H9 (cell line): Measurements from ENCODE around the gene ZMIZ1. TPM values are rescaled to one million over a fixed set of nuclear protein-coding genes. Genes with fewer than 3 reads are reported as not detected.

ENCODE experiments used
- DNase-seq: peaks from one replicate; pipeline ENCODE4 v3.0.0-alpha.2; 2017
- H2AFZ ChIP-seq: one replicate; pipeline ENCODE4 v1.6.1; 2013; ENCODE audit warnings: mild to moderate bottlenecking, low read length, control low read depth, moderate library complexity
- H2AK5ac ChIP-seq: 2 replicates; pipeline ENCODE4 v1.6.1; 2013; ENCODE audit warnings: low read length, control low read depth, mixed read lengths; ENCODE audit not compliant: insufficient read length
- H2BK120ac ChIP-seq: one replicate; pipeline ENCODE4 v1.6.1; 2013; ENCODE audit warnings: low read depth, mild to moderate bottlenecking, low read length, control low read depth, inconsistent platforms; ENCODE audit not compliant: poor library complexity, severe bottlenecking
- H2BK12ac ChIP-seq: 2 replicates; pipeline ENCODE4 v1.6.1; 2013; ENCODE audit warnings: low read length, control low read depth, mixed read lengths, low read depth; ENCODE audit not compliant: insufficient read length
- H2BK15ac ChIP-seq: 2 replicates; pipeline ENCODE4 v1.6.1; 2013; ENCODE audit warnings: low read depth, low read length, control low read depth
- H2BK20ac ChIP-seq: one replicate; pipeline ENCODE4 v1.6.1; 2013; ENCODE audit warnings: low read depth, mild to moderate bottlenecking, low read length, control low read depth, inconsistent platforms; ENCODE audit not compliant: poor library complexity, severe bottlenecking
- H2BK5ac ChIP-seq: 2 replicates; pipeline ENCODE4 v1.6.1; 2013; ENCODE audit warnings: low read length, control low read depth, mixed read lengths; ENCODE audit not compliant: insufficient read length
- H3K14ac ChIP-seq: 2 replicates; pipeline ENCODE4 v1.6.1; 2013; ENCODE audit warnings: low read length, control low read depth; ENCODE audit not compliant: insufficient read depth
- H3K18ac ChIP-seq: 2 replicates; pipeline ENCODE4 v1.6.1; 2013; ENCODE audit warnings: low read depth, mild to moderate bottlenecking, mixed read lengths, low read length, control low read depth; ENCODE audit not compliant: insufficient read length
- H3K23ac ChIP-seq: 2 replicates; pipeline ENCODE4 v1.6.1; 2013; ENCODE audit warnings: low read length, control low read depth, mixed read lengths, low read depth; ENCODE audit not compliant: insufficient read length
- H3K23me2 ChIP-seq: 2 replicates; pipeline ENCODE4 v1.6.1; 2013; ENCODE audit warnings: low read depth, mild to moderate bottlenecking, mixed read lengths, low read length, control low read depth; ENCODE audit not compliant: insufficient read length, poor library complexity, severe bottlenecking
- H3K27ac ChIP-seq: 2 replicates; pipeline ENCODE4 v1.5.1; 2013; ENCODE audit warnings: low read length, control low read depth, mixed read lengths, low read depth; ENCODE audit not compliant: insufficient read length
- H3K27me3 ChIP-seq: 2 replicates; pipeline ENCODE4 v1.6.1; 2013; ENCODE audit warnings: low read length, control low read depth, inconsistent platforms; ENCODE audit not compliant: insufficient read depth
- H3K4ac ChIP-seq: 2 replicates; pipeline ENCODE4 v1.6.1; 2013; ENCODE audit warnings: low read depth, mild to moderate bottlenecking, control low read depth, inconsistent platforms, low read length, moderate library complexity
- H3K4me1 ChIP-seq: 2 replicates; pipeline ENCODE4 v1.6.1; 2013; ENCODE audit warnings: low read length, control low read depth, inconsistent platforms; ENCODE audit not compliant: insufficient read depth
- H3K4me2 ChIP-seq: 2 replicates; pipeline ENCODE4 v1.6.1; 2013; ENCODE audit warnings: low read length, control low read depth, mixed read lengths; ENCODE audit not compliant: insufficient read length, insufficient read depth
- H3K56ac ChIP-seq: 2 replicates; pipeline ENCODE4 v1.6.1; 2013; ENCODE audit warnings: low read depth, mild to moderate bottlenecking, mixed read lengths, low read length, control low read depth; ENCODE audit not compliant: insufficient read length
- H3K79me1 ChIP-seq: 2 replicates; pipeline ENCODE4 v1.6.1; 2013; ENCODE audit warnings: low read depth, mild to moderate bottlenecking, moderate library complexity, low read length, control low read depth, inconsistent platforms; ENCODE audit not compliant: insufficient read depth, poor library complexity, severe bottlenecking
- H3K79me2 ChIP-seq: 2 replicates; pipeline ENCODE4 v1.6.1; 2013; ENCODE audit warnings: low read length, control low read depth, inconsistent platforms; ENCODE audit not compliant: insufficient read depth
- H3K9ac ChIP-seq: 2 replicates; pipeline ENCODE4 v1.6.1; 2013; ENCODE audit warnings: low read length, control low read depth, mixed read lengths; ENCODE audit not compliant: insufficient read length; ENCODE audit errors: extremely low read depth
- H3K9me3 ChIP-seq: one replicate; pipeline ENCODE4 v1.6.1; 2013; ENCODE audit warnings: low read depth, low read length, inconsistent platforms; ENCODE audit not compliant: control insufficient read depth
- H3T11ph ChIP-seq: one replicate; pipeline ENCODE4 v1.6.1; 2013; ENCODE audit warnings: mild to moderate bottlenecking, low read length, control low read depth, inconsistent platforms
- H4K20me1 ChIP-seq: one replicate; pipeline ENCODE4 v1.6.1; 2013; ENCODE audit not compliant: control insufficient read depth, insufficient read length, insufficient read depth
- H4K5ac ChIP-seq: 2 replicates; pipeline ENCODE4 v1.6.1; 2013; ENCODE audit warnings: low read depth, mild to moderate bottlenecking, mixed read lengths, low read length, control low read depth; ENCODE audit not compliant: insufficient read length
- H4K8ac ChIP-seq: replicated peaks from 2 replicates; pipeline ENCODE4 v1.6.1; 2013; ENCODE audit warnings: low read length, control low read depth, mixed read lengths, low read depth; ENCODE audit not compliant: insufficient read length
- H4K91ac ChIP-seq: 2 replicates; pipeline ENCODE4 v1.6.1; 2013; ENCODE audit warnings: low read depth, mild to moderate bottlenecking, moderate library complexity, mixed read lengths, low read length, control low read depth; ENCODE audit not compliant: insufficient read length
- H3K27ac Mint-ChIP-seq, 3 experiments: 2 replicates in 2 of 3; 3 replicates in 1 of 3; pipeline ENCODE4 v1.8.0; 2020 to 2021; ENCODE audit warnings: mixed read lengths in 3 of 3, mild to moderate bottlenecking in 1 of 3, moderate library complexity in 1 of 3
- H3K27me3 Mint-ChIP-seq: 2 replicates; pipeline ENCODE4 v1.8.0; 2021; ENCODE audit warnings: low read depth, mild to moderate bottlenecking, moderate library complexity, mixed read lengths
- H3K36me3 Mint-ChIP-seq, 3 experiments: 2 replicates in 2 of 3; 3 replicates in 1 of 3; pipeline ENCODE4 v1.8.0; 2020 to 2021; ENCODE audit warnings: low read depth in 3 of 3, mixed read lengths in 3 of 3; ENCODE audit not compliant: insufficient read depth in 1 of 3
- H3K4me1 Mint-ChIP-seq, 2 experiments: 2 replicates each; pipeline ENCODE4 v1.8.0; 2020; ENCODE audit warnings: mixed read lengths in 2 of 2
- H3K4me3 Mint-ChIP-seq, 2 experiments: 2 replicates in 1 of 2; 3 replicates in 1 of 2; pipeline ENCODE4 v1.8.0; 2020 to 2021; ENCODE audit warnings: mild to moderate bottlenecking in 2 of 2, mixed read lengths in 2 of 2, moderate library complexity in 1 of 2
- H3K9me3 Mint-ChIP-seq, 2 experiments: 2 replicates in 1 of 2; 3 replicates in 1 of 2; pipeline ENCODE4 v1.8.0; 2020; ENCODE audit warnings: mild to moderate bottlenecking in 2 of 2, mixed read lengths in 2 of 2, moderate library complexity in 1 of 2
- WGBS: extraction: QIAGEN DNeasy Blood & Tissue Kit; methylation state at CpG from one replicate; pipeline ENCODE4 v1.1.7; 2013; ENCODE audit warnings: missing lambda C conversion rate, low lambda C conversion rate, mixed read lengths; ENCODE audit not compliant: insufficient read length; ENCODE audit errors: extremely low coverage; 5-methylcytosine and 5-hydroxymethylcytosine counted together
- total RNA-seq: library from RNA; stranded (reverse); gene quantifications from 2 replicates; pipeline ENCODE4 v1.2.1, GENCODE V29; 2021
- TF ChIP-seq, protein P1 (sequence below): fragments of 200-600 bp; sonication (generic); conservative IDR thresholded peaks from 3 replicates; pipeline ENCODE4 v1.8.0; 2021; ENCODE audit warnings: antibody characterized with exemption, mild to moderate bottlenecking

Gene ZMIZ1
- total RNA-seq, 1 experiment from 2014 or later = 36.9 TPM

DNA sequence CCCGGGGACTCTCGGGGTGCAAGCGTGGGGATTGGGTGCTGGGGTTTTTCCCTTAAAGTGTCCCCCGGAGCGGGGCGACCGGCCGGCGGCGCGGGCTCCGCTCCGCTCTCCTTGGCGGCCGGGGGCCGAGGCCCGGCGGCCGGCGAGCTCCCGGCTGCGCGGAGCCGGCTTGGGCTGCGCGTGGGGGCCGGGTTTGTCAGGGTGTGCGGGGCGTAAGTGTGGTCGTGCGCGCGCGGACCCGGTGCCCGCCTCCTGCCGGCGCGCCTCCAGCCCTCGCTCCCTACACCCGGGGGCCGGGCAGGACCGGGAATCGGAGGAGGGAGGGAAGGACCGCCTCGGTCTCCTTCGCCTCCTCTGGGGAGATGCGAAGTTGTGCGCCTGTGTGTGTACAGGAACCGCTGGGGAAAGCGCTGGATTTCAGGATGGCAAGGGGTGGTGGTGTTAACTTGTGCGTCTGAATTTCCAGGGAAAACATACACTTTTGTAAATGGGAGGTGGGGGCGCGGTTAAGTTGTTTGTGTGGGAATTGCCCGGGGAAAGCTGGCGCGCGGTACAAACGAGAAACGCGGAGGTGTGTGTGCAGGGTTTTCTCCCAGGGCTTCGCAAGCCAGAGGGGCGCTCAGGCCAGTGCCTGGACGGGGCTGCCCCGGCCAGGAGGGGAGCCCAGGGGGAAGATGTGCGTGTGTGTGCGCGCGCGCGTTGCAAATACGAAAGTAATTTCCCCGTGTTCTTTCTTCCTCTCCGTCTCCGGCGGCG, 737 bp downstream of the ZMIZ1 start:
- Histone ChIP-seq H2BK15ac (no peak overlapping the region), H3K23ac (no peak overlapping the region), H3K4me2 (peak overlapping the region; percentile 89), H3K79me1 (peaks cover 11% of the 10 kb centered on the region), H3K14ac (peak overlapping the region; percentile 73; the same call in 1 of the 2 replicates), H3K79me2 (peaks cover 29% of the 10 kb centered on the region), H3T11ph (no peak overlapping the region), H3K4ac (no peak overlapping the region), H2BK120ac (no peak overlapping the region), H4K8ac (no peak overlapping the region), H2AK5ac (no peak overlapping the region), H3K56ac (no peak overlapping the region), H2BK20ac (no peak overlapping the region), H4K91ac (no peak overlapping the region), H4K5ac (no peak overlapping the region), H3K18ac (peak overlapping the region; percentile 53), H2BK12ac (no peak overlapping the region), H3K27ac (no peak overlapping the region), H3K27me3 (no peaks in the 10 kb centered on the region), H3K4me1 (peaks cover 20% of the 10 kb centered on the region; the same call in 1 of the 2 replicates), H3K23me2 (peaks cover 32% of the 10 kb centered on the region), H2BK5ac (no peak overlapping the region), H3K9ac (peak overlapping the region; percentile 67), H2AFZ (no peak overlapping the region), H3K9me3 (no peaks in the 10 kb centered on the region), H4K20me1 (no peaks in the 10 kb centered on the region)
- no peaks in the 10 kb centered on the region for H3K9me3 Mint-ChIP-seq
- H3K4me3 Mint-ChIP-seq = peak overlapping the region; percentile 91 to 97
- no CpG with 5 or more reads among the region's 77 CpGs for WGBS
- H3K4me1 Mint-ChIP-seq = peaks cover 40 to 56% of the 10 kb centered on the region in 2 experiments
- 0 out of 7 replicates have a peak overlapping the region, but pooled peaks of 1 of the 3 experiments have one; percentile 20 for H3K27ac Mint-ChIP-seq
- H3K36me3 Mint-ChIP-seq = peaks cover 0 to 8% (median 2%) of the 10 kb centered on the region in 3 experiments; a peak in 3 of 7 replicates
- DNase-seq = no peak
- TF ChIP-seq, protein P1, sequence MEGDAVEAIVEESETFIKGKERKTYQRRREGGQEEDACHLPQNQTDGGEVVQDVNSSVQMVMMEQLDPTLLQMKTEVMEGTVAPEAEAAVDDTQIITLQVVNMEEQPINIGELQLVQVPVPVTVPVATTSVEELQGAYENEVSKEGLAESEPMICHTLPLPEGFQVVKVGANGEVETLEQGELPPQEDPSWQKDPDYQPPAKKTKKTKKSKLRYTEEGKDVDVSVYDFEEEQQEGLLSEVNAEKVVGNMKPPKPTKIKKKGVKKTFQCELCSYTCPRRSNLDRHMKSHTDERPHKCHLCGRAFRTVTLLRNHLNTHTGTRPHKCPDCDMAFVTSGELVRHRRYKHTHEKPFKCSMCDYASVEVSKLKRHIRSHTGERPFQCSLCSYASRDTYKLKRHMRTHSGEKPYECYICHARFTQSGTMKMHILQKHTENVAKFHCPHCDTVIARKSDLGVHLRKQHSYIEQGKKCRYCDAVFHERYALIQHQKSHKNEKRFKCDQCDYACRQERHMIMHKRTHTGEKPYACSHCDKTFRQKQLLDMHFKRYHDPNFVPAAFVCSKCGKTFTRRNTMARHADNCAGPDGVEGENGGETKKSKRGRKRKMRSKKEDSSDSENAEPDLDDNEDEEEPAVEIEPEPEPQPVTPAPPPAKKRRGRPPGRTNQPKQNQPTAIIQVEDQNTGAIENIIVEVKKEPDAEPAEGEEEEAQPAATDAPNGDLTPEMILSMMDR = no peak
- H3K27me3 Mint-ChIP-seq = peaks cover 25% of the 10 kb centered on the region
